ENCODE results near the gene ERCC6. TPM values are rescaled to one million over a fixed set of nuclear protein-coding genes. Genes with fewer than 3 reads are reported as not detected.

Gene ERCC6
- total RNA-seq, result 58.9 and 98.9 TPM in 2 replicates

GRCh38 chr10:49538381-49539319, at the start of gene ERCC6:
ERCC6 (minus strand) TSS chr10:49539121.

Other genes starting within 250 kb of the ERCC6 start
- gene C10orf71, start 240.0 kb downstream of the ERCC6 start, total RNA-seq, result not detected in 2 replicates
- not detected in 2 replicates for gene DRGX, start 143.0 kb downstream of the ERCC6 start, total RNA-seq
- not detected in 2 replicates for gene SLC18A3, start 71.2 kb upstream of the ERCC6 start, total RNA-seq
- gene CHAT, start 74.9 kb upstream of the ERCC6 start, total RNA-seq, result not detected in 2 replicates
- gene C10orf53, start 140.5 kb upstream of the ERCC6 start, total RNA-seq, result not detected in 2 replicates
- 0.22 and 0.27 TPM in 2 replicates for gene OGDHL, start 223.2 kb upstream of the ERCC6 start, total RNA-seq